Esophagus muscularis mucosa (tissue), 4 donors: Measurements from ENCODE around the gene CYBC1.

Experiments used
- EP300 ChIP-seq: sonication (generic); formaldehyde crosslinking; IDR thresholded peaks from one replicate; pipeline ENCODE4 v1.6.1; 2017; ENCODE audit warnings: antibody characterized with exemption
- POLR2A ChIP-seq: fragments of 450-650 bp; IDR thresholded peaks from one replicate; pipeline ENCODE4 v1.6.1; 2017; ENCODE audit warnings: antibody characterized with exemption, moderate library complexity, mild to moderate bottlenecking, low read depth
- TF ChIP-seq, protein P1 (sequence below), 3 experiments: fragments of 200-600 bp in 2 of 3; fragments of 450-650 bp in 1 of 3; sonication (generic) in 2 of 3; IDR thresholded peaks; one replicate each; pipeline ENCODE4 v1.5.1; 2017 to 2019; ENCODE audit warnings: antibody characterized with exemption in 3 of 3, mild to moderate bottlenecking in 2 of 3, moderate library complexity in 1 of 3

DNA sequence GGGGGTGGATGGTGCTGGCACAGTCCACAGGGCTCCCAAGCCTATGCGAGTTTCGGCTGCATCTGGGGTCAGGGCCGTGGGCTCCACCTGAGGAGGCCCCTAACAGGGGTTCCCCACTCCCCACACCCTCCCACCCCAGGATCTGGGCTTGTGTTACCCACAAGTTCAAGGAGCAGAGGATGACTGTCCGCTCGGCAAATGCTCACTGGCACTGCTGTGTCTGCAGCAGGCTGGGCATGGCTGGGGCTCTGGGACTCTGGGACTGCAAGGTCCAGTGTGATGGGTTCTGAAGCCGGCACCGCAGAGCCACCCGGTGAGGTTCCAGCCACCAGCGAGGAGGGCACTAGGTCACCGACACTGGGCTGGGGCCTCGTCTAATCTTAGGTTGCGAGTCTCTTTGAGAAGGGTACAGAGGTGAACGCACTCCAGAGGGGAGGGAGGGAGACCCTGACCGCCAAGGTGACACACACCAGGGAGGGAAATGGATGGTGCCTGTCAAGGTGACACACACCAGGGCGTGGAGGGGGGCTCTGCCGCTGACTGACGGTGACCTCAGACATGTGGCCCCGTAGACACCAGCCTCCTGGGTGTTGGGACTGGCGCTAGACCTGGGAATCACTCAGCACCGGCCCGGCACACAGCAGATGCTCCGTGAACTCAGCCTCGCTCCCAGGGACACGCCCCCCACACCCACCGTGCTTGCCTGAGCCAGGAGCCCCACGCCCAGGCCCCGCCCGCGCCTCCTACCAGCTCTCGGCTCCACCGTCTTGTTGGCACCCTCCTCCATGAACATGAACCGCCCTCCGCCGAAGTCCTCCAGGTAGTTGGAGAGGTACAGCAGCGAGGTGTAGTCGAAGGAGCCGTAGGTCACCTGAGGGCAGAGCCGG, 52.9 kb downstream of the CYBC1 start:
- TF ChIP-seq, protein P1, sequence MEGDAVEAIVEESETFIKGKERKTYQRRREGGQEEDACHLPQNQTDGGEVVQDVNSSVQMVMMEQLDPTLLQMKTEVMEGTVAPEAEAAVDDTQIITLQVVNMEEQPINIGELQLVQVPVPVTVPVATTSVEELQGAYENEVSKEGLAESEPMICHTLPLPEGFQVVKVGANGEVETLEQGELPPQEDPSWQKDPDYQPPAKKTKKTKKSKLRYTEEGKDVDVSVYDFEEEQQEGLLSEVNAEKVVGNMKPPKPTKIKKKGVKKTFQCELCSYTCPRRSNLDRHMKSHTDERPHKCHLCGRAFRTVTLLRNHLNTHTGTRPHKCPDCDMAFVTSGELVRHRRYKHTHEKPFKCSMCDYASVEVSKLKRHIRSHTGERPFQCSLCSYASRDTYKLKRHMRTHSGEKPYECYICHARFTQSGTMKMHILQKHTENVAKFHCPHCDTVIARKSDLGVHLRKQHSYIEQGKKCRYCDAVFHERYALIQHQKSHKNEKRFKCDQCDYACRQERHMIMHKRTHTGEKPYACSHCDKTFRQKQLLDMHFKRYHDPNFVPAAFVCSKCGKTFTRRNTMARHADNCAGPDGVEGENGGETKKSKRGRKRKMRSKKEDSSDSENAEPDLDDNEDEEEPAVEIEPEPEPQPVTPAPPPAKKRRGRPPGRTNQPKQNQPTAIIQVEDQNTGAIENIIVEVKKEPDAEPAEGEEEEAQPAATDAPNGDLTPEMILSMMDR (IDR thresholded peaks at IDR 0.05), result no peak
- TF ChIP-seq POLR2A, result no peak
- TF ChIP-seq EP300, result no peak
